Measurements from ENCODE around the gene IL10.

DNA sequence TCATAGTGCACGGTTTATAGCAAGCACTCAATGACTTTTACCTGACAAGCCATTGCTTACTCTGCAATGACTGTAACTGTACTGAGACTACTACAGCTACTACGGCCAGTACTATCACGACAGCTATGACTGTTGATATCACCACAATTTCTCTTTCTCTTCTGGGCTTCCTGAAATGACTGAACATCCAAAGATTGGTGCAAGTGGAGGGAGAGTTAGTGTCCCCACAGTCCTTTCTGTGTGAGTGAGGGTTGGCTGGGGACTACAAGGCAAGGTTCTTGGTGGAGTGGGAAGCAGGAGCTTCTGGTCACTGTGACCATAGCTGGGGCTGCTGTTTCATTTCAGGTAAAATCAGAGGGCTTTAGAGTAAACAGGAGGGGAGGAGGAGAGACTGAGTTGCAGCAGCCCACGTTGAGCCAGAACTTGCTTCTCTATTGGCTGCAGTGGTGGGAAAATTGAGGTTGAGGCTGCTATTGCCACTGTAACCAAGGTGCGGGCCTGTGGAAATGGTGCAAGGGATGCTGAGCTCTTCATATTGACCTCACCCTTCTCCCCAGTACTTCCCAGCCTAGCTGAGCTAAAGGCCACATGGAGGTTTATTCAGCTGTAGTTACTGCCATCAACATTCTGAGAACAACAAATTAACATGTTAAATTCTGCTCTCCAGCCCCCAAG is 14.1 kb upstream of the IL10 start:
- TF ChIP-seq POLR2A (IDR thresholded peaks at IDR 0.05) = no peak
- TF ChIP-seq, protein P1, sequence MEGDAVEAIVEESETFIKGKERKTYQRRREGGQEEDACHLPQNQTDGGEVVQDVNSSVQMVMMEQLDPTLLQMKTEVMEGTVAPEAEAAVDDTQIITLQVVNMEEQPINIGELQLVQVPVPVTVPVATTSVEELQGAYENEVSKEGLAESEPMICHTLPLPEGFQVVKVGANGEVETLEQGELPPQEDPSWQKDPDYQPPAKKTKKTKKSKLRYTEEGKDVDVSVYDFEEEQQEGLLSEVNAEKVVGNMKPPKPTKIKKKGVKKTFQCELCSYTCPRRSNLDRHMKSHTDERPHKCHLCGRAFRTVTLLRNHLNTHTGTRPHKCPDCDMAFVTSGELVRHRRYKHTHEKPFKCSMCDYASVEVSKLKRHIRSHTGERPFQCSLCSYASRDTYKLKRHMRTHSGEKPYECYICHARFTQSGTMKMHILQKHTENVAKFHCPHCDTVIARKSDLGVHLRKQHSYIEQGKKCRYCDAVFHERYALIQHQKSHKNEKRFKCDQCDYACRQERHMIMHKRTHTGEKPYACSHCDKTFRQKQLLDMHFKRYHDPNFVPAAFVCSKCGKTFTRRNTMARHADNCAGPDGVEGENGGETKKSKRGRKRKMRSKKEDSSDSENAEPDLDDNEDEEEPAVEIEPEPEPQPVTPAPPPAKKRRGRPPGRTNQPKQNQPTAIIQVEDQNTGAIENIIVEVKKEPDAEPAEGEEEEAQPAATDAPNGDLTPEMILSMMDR (IDR thresholded peaks at IDR 0.05) = no peak

Data from right lobe of liver (tissue), 4 donors.